ENCODE measurements around the gene SLF1. TPM values are rescaled to one million over a fixed set of nuclear protein-coding genes. Genes with fewer than 3 reads are reported as not detected.

Gene SLF1
- polyA plus RNA-seq, 2 of the 4 experiments (the other 2 are of a cell fraction): 11.4 to 17.1 TPM

GRCh38 chr5:94646758-94647157, 28.3 kb downstream of the SLF1 start:
- ATAC-seq (no peak), DNase-seq (ENCODE audit: low read depth in 1 of 2, low spot score in 1 of 2) (no peak), FAIRE-seq (no peak)
- TF ChIP-seq HES2 (IDR thresholded peaks at IDR 0.05): no peak
- no peak for TF ChIP-seq TFCP2L1 (CRISPR knock-in tag; IDR thresholded peaks at IDR 0.05)
- H3K4me3 ChIP-seq: no peak overlapping the region
- no peaks in the 10 kb centered on the region for H3K9me3 ChIP-seq
- ChIA-PET CTCF (no interaction called here), POLR2A (no interaction called here)
- no peak overlapping the region for H3K27ac ChIP-seq
- H3K4me1 ChIP-seq: no peaks in the 10 kb centered on the region
- H3K4me2 ChIP-seq: no peak overlapping the region

DNA sequence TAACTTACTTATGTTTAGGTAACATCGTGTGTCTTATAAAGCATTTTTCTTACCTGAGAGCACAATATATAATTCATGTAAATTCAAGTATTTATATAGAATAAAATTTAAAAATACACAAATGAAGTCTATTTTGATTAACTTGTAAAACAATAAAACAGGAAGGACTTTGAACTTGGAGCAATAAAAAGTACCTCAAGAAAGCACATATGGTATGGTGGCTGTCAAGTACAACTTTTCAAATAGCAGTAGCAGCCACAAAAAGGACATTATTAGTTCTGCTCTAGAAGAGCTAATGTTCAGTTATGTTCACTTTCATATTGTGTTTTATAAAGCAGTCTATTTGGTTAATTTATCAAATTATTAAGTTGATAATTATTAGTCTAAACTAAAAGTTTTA, 31.4 kb downstream of the SLF1 start:
- H3K9me3 ChIP-seq: peaks cover 4% of the 10 kb centered on the region; the same call in 2 of the 3 replicates
- FAIRE-seq (no peak), ATAC-seq (no peak), DNase-seq (ENCODE audit: low read depth in 1 of 2, low spot score in 1 of 2) (no peak)
- H3K4me1 ChIP-seq: no peaks in the 10 kb centered on the region
- 71% methylated on average over 1 of the region's 1 CpG for WGBS (ENCODE audit: missing lambda C conversion rate)
- no peak overlapping the region for H3K4me2 ChIP-seq
- no peak overlapping the region for H3K27ac ChIP-seq
- no peak for TF ChIP-seq ZFP36 (IDR thresholded peaks at IDR 0.05; ENCODE audit: borderline replicate concordance, partially characterized antibody)
- TF ChIP-seq KDM5A (IDR thresholded peaks at IDR 0.05): no peak
- no peak for TF ChIP-seq JUNB (IDR thresholded peaks at IDR 0.05)
- TF ChIP-seq, protein P1, sequence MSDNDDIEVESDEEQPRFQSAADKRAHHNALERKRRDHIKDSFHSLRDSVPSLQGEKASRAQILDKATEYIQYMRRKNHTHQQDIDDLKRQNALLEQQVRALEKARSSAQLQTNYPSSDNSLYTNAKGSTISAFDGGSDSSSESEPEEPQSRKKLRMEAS (IDR thresholded peaks at IDR 0.05): no peak
- TF ChIP-seq USF2 (IDR thresholded peaks at IDR 0.05): no peak
- no peak for TF ChIP-seq HDAC2 (IDR thresholded peaks at IDR 0.05)
- TF ChIP-seq ZNF302 (CRISPR knock-in tag; IDR thresholded peaks at IDR 0.05): no peak
- TF ChIP-seq SREBF2 (IDR thresholded peaks at IDR 0.05): no peak
- ChIA-PET CTCF (no interaction called here), POLR2A (no interaction called here)
- H3K4me3 ChIP-seq: no peak overlapping the region

DNA sequence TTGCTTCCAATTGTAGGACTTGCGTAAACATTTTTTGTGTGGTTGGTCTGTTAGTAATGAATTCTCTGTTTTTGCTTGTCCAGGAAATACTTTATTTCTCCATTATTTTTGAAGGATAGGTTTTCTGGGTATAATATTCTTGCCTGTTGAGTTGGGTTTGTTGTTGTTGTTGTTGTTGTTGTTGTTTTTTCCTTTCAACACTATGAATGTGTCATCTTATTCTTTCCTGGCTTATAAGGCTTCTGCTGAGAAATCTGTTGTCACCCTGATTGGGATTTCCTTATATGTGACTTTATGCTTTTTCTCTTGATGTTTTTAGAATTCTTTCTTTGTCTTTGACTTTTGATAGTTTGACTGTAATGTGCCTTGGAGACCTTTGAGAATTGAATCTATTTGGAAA, 39.8 kb downstream of the SLF1 start:
- Histone ChIP-seq H3K4me2 (no peak overlapping the region), H3K4me1 (no peaks in the 10 kb centered on the region), H3K9me3 (peaks cover 35% of the 10 kb centered on the region; the same call in 2 of the 3 replicates), H3K4me3 (no peak overlapping the region), H3K27ac (no peak overlapping the region)
- WGBS (ENCODE audit: missing lambda C conversion rate): 97% methylated on average over 1 of the region's 1 CpG
- ATAC-seq: no peak
- TF ChIP-seq KDM5A (IDR thresholded peaks at IDR 0.05) (no peak), ZNF302 (CRISPR knock-in tag; IDR thresholded peaks at IDR 0.05) (no peak), POLR2A (IDR thresholded peaks at IDR 0.05; ENCODE audit: low read length) (no peak), CBX8 (IDR thresholded peaks at IDR 0.05) (no peak), BHLHE40 (IDR thresholded peaks at IDR 0.05; ENCODE audit: low read depth, low read length) (no peak)
- TF ChIP-seq, protein P2, sequence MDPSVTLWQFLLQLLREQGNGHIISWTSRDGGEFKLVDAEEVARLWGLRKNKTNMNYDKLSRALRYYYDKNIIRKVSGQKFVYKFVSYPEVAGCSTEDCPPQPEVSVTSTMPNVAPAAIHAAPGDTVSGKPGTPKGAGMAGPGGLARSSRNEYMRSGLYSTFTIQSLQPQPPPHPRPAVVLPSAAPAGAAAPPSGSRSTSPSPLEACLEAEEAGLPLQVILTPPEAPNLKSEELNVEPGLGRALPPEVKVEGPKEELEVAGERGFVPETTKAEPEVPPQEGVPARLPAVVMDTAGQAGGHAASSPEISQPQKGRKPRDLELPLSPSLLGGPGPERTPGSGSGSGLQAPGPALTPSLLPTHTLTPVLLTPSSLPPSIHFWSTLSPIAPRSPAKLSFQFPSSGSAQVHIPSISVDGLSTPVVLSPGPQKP (IDR thresholded peaks at IDR 0.05; ENCODE audit: low read depth, low read length): no peak
- TF ChIP-seq, protein P3, sequence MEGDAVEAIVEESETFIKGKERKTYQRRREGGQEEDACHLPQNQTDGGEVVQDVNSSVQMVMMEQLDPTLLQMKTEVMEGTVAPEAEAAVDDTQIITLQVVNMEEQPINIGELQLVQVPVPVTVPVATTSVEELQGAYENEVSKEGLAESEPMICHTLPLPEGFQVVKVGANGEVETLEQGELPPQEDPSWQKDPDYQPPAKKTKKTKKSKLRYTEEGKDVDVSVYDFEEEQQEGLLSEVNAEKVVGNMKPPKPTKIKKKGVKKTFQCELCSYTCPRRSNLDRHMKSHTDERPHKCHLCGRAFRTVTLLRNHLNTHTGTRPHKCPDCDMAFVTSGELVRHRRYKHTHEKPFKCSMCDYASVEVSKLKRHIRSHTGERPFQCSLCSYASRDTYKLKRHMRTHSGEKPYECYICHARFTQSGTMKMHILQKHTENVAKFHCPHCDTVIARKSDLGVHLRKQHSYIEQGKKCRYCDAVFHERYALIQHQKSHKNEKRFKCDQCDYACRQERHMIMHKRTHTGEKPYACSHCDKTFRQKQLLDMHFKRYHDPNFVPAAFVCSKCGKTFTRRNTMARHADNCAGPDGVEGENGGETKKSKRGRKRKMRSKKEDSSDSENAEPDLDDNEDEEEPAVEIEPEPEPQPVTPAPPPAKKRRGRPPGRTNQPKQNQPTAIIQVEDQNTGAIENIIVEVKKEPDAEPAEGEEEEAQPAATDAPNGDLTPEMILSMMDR (IDR thresholded peaks at IDR 0.05): no peak
- FAIRE-seq: no peak
- POLR2A ChIA-PET: no interaction called here
- DNase-seq (ENCODE audit: low read depth in 1 of 2, low spot score in 1 of 2): no peak
- CTCF ChIA-PET: no interaction called here

DNA sequence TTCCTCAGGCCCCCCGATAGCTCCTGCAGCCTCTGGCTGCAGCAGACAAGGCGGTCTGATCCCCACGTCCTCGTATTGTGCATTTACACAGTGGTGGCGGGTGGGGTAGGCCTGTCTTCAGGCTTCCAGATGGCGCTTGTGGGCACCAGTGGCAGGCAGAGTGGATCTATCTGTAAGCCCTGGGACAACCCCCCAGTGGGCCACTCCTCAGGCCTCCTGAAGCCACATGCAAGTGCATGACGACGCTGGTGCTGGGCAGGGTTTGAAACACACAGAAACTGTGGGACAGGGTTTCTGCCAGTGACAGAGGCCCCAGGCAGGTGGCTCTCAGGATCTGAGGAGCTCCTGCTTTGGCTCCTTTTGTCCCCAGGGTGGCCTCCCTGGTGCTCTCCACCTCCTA, 42.0 kb downstream of the SLF1 start:
- ChIA-PET CTCF (no interaction called here), POLR2A (no interaction called here)
- Histone ChIP-seq H3K9me3 (peaks cover 25% of the 10 kb centered on the region; the same call in 2 of the 3 replicates), H3K4me3 (no peak overlapping the region), H3K27ac (no peak overlapping the region), H3K4me1 (no peaks in the 10 kb centered on the region), H3K4me2 (no peak overlapping the region)
- FAIRE-seq (no peak), ATAC-seq (no peak), DNase-seq (ENCODE audit: low read depth in 1 of 2, low spot score in 1 of 2) (no peak)
- no peak for TF ChIP-seq HES2 (IDR thresholded peaks at IDR 0.05)
- TF ChIP-seq GATA3 (IDR thresholded peaks at IDR 0.05; ENCODE audit: borderline replicate concordance): no peak
- no peak for TF ChIP-seq SREBF2 (IDR thresholded peaks at IDR 0.05)
- no peak for TF ChIP-seq FOXS1 (CRISPR knock-in tag; IDR thresholded peaks at IDR 0.05)
- TF ChIP-seq EP300 (IDR thresholded peaks at IDR 0.05): no peak
- TF ChIP-seq BHLHE40 (IDR thresholded peaks at IDR 0.05; ENCODE audit: low read depth, low read length): no peak
- TF ChIP-seq ZSCAN20 (CRISPR knock-in tag; IDR thresholded peaks at IDR 0.05): no peak
- TF ChIP-seq ZNF302 (CRISPR knock-in tag; IDR thresholded peaks at IDR 0.05): no peak
- TF ChIP-seq, protein P4, sequence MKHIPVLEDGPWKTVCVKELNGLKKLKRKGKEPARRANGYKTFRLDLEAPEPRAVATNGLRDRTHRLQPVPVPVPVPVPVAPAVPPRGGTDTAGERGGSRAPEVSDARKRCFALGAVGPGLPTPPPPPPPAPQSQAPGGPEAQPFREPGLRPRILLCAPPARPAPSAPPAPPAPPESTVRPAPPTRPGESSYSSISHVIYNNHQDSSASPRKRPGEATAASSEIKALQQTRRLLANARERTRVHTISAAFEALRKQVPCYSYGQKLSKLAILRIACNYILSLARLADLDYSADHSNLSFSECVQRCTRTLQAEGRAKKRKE (CRISPR knock-in tag; IDR thresholded peaks at IDR 0.05; ENCODE audit: low read depth): no peak
- no peak for TF ChIP-seq HEYL (CRISPR knock-in tag; IDR thresholded peaks at IDR 0.05)
- TF ChIP-seq, protein P5, sequence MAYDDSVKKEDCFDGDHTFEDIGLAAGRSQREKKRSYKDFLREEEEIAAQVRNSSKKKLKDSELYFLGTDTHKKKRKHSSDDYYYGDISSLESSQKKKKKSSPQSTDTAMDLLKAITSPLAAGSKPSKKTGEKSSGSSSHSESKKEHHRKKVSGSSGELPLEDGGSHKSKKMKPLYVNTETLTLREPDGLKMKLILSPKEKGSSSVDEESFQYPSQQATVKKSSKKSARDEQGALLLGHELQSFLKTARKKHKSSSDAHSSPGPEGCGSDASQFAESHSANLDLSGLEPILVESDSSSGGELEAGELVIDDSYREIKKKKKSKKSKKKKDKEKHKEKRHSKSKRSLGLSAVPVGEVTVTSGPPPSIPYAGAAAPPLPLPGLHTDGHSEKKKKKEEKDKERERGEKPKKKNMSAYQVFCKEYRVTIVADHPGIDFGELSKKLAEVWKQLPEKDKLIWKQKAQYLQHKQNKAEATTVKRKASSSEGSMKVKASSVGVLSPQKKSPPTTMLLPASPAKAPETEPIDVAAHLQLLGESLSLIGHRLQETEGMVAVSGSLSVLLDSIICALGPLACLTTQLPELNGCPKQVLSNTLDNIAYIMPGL (CRISPR knock-in tag; IDR thresholded peaks at IDR 0.05; ENCODE audit: borderline replicate concordance): no peak
- no peak for TF ChIP-seq CEBPB (IDR thresholded peaks at IDR 0.05)
- TF ChIP-seq KDM5A (IDR thresholded peaks at IDR 0.05): no peak
- 95% methylated on average over 4 of the region's 8 CpGs for WGBS (ENCODE audit: missing lambda C conversion rate)
